K562 (cell line): ENCODE results near the gene WNT6. TPM values are rescaled to one million over a fixed set of nuclear protein-coding genes. Genes with fewer than 3 reads are reported as not detected.

Experiments used
- CHD1 ChIP-seq: fragments of 200-600 bp; sonication (generic); IDR thresholded peaks from one replicate; pipeline ENCODE4 v1.6.1; 2012; ENCODE audit warnings: mild to moderate bottlenecking, moderate library complexity, low read length, inconsistent platforms
- FOXA3 ChIP-seq, 2 experiments: fragments of 450-650 bp in 1 of 2; sonication (generic) in 1 of 2; formaldehyde crosslinking; IDR thresholded peaks in 1 of 2; conservative IDR thresholded peaks in 1 of 2; 2 replicates each; pipeline versions ENCODE4 v1.4.0 to v1.8.0; 2020 to 2022; ENCODE audit warnings: mild to moderate bottlenecking in 2 of 2, missing genetic modification reagents in 1 of 2
- MAZ ChIP-seq, 2 experiments: fragments of 450-650 bp in 1 of 2; sonication (generic) in 1 of 2; formaldehyde crosslinking; IDR thresholded peaks in 1 of 2; conservative IDR thresholded peaks in 1 of 2; 2 replicates each; pipeline versions ENCODE4 v1.4.0 to v1.5.0; 2020; ENCODE audit warnings: mild to moderate bottlenecking in 1 of 2, missing genetic modification reagents in 1 of 2
- SOX6 ChIP-seq: fragments of 450-650 bp; IDR thresholded peaks from 2 replicates; pipeline ENCODE4 v1.6.1; 2014; ENCODE audit warnings: mild to moderate bottlenecking
- STAG1 ChIP-seq: sonication (generic); formaldehyde crosslinking; IDR thresholded peaks from 2 replicates; pipeline ENCODE4 v1.5.0; 2020; ENCODE audit warnings: missing genetic modification reagents, borderline replicate concordance
- TRIM24 ChIP-seq, 2 experiments: fragments of 450-650 bp; IDR thresholded peaks; 2 replicates each; pipeline ENCODE4 v1.6.1; 2016
- ZNF316 ChIP-seq: fragments of 450-650 bp; IDR thresholded peaks from 2 replicates; pipeline ENCODE4 v1.6.1; 2016
- polyA plus RNA-seq, 8 experiments: library from polyadenylated mRNA; depleted of rRNA in 4 of 8; stranded (reverse) in 5 of 8; unstranded in 3 of 8; fragments of >200 nt; fragmentation: Nextera tagmentation in 2 of 8; fragmentation: Illumina TruSeq in 1 of 8; extraction: Ambion mirVana in 2 of 8; extraction: Trizol in 1 of 8; gene quantifications; 2 replicates each; pipeline versions ENCODE4 v1.2.1 to v1.2.3, GENCODE V29; 2011 to 2014; ENCODE audit warnings: inconsistent platforms in 1 of 8, missing spikeins in 1 of 8
- total RNA-seq, 7 experiments: library from RNA; depleted of rRNA in 6 of 7; stranded (reverse); fragments of >200 nt in 6 of 7; fragmentation: Illumina TruSeq in 2 of 7; extraction: Trizol in 2 of 7; gene quantifications; 2 replicates each; pipeline versions ENCODE4 v1.2.1 to v1.2.3, GENCODE V29; 2011 to 2021; ENCODE audit warnings: low replicate concordance in 1 of 7
- TF ChIP-seq, protein P1 (sequence below): sonication (generic); formaldehyde crosslinking; IDR thresholded peaks from 2 replicates; pipeline ENCODE4 v1.8.1; 2023; ENCODE audit warnings: missing genetic modification reagents, mild to moderate bottlenecking, borderline replicate concordance
- TF ChIP-seq, protein P2 (sequence below): fragments of 250-450 bp; sonication (Bioruptor Pico); IDR thresholded peaks from 2 replicates; pipeline ENCODE4 v1.5.0; 2020; ENCODE audit warnings: mild to moderate bottlenecking
- TF ChIP-seq, protein P3 (sequence below): sonication (generic); formaldehyde crosslinking; IDR thresholded peaks from 2 replicates; pipeline ENCODE4 v1.8.1; 2023; ENCODE audit warnings: mild to moderate bottlenecking, missing genetic modification reagents
- TF ChIP-seq, protein P4 (sequence below): fragments of 250-450 bp; sonication (Bioruptor Pico); IDR thresholded peaks from 2 replicates; pipeline ENCODE4 v1.8.0; 2022; ENCODE audit warnings: inconsistent platforms
- TF ChIP-seq, protein P5 (sequence below), 3 experiments: IDR thresholded peaks in 2 of 3; conservative IDR thresholded peaks in 1 of 3; 2 replicates each; pipeline ENCODE4 v1.5.1; 2011 to 2012; ENCODE audit warnings: low read length in 3 of 3, mild to moderate bottlenecking in 3 of 3, control low read depth in 2 of 3, improper control_type of control experiment in 1 of 3, inconsistent platforms in 1 of 3, low read depth in 1 of 3, mixed read lengths in 1 of 3, moderate library complexity in 1 of 3; ENCODE audit not compliant: insufficient read depth in 2 of 3

The WNT6 gene
- total and polyA plus RNA-seq, 9 of the 15 experiments (the other 6 are each of a cell fraction or from before 2014, with no cell fraction given) = not detected

DNA sequence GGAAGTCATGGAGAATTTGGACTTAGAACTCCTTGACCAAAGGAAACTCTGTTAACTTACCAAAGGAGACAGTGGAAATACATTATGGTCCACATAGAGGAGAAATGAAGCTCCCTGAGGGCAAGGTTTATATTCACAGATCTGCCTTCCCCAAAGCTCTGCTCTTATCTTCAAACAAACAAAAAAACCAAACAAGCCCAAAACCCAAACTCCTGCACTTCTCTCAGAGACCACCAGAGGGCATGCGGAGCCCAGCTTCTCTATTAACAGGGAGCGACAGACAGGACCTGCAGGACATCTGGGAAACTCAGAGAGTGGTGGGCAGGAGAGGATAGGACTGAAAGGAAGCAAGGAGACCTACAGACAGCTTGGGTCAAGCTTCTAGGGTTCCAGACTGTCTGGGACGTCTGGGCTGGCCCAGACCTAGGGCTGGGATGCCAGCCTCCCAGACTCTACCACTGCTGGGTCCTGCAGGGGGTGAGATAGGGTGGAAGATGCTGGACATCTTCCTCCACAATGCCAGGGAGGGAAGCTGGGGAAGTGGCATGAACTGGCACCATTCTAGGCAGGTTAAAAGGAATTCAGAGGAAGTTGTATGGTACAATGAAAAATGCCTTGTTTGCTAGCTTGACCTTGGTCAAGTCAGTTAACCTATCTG lies 17.1 kb downstream of the WNT6 start (continued):
- TF ChIP-seq, protein P1, sequence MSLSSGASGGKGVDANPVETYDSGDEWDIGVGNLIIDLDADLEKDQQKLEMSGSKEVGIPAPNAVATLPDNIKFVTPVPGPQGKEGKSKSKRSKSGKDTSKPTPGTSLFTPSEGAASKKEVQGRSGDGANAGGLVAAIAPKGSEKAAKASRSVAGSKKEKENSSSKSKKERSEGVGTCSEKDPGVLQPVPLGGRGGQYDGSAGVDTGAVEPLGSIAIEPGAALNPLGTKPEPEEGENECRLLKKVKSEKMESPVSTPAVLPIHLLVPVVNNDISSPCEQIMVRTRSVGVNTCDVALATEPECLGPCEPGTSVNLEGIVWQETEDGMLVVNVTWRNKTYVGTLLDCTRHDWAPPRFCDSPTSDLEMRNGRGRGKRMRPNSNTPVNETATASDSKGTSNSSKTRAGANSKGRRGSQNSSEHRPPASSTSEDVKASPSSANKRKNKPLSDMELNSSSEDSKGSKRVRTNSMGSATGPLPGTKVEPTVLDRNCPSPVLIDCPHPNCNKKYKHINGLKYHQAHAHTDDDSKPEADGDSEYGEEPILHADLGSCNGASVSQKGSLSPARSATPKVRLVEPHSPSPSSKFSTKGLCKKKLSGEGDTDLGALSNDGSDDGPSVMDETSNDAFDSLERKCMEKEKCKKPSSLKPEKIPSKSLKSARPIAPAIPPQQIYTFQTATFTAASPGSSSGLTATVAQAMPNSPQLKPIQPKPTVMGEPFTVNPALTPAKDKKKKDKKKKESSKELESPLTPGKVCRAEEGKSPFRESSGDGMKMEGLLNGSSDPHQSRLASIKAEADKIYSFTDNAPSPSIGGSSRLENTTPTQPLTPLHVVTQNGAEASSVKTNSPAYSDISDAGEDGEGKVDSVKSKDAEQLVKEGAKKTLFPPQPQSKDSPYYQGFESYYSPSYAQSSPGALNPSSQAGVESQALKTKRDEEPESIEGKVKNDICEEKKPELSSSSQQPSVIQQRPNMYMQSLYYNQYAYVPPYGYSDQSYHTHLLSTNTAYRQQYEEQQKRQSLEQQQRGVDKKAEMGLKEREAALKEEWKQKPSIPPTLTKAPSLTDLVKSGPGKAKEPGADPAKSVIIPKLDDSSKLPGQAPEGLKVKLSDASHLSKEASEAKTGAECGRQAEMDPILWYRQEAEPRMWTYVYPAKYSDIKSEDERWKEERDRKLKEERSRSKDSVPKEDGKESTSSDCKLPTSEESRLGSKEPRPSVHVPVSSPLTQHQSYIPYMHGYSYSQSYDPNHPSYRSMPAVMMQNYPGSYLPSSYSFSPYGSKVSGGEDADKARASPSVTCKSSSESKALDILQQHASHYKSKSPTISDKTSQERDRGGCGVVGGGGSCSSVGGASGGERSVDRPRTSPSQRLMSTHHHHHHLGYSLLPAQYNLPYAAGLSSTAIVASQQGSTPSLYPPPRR = no peak
- TF ChIP-seq CHD1 = no peak
- 0 out of 2 replicates have a peak, but pooled peaks have one; percentile 13 for TF ChIP-seq SOX6
- peak in 1 of 2 experiments; percentile 47; a peak in 1 of 4 replicates for TF ChIP-seq FOXA3 (CRISPR knock-in tag; conservative IDR thresholded peaks at IDR 0.05 in 1 of 2, IDR thresholded peaks at IDR 0.05 in 1 of 2)
- TF ChIP-seq, protein P2, sequence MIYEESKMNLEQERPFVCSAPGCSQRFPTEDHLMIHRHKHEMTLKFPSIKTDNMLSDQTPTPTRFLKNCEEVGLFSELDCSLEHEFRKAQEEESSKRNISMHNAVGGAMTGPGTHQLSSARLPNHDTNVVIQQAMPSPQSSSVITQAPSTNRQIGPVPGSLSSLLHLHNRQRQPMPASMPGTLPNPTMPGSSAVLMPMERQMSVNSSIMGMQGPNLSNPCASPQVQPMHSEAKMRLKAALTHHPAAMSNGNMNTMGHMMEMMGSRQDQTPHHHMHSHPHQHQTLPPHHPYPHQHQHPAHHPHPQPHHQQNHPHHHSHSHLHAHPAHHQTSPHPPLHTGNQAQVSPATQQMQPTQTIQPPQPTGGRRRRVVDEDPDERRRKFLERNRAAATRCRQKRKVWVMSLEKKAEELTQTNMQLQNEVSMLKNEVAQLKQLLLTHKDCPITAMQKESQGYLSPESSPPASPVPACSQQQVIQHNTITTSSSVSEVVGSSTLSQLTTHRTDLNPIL = no peak
- TF ChIP-seq, protein P3, sequence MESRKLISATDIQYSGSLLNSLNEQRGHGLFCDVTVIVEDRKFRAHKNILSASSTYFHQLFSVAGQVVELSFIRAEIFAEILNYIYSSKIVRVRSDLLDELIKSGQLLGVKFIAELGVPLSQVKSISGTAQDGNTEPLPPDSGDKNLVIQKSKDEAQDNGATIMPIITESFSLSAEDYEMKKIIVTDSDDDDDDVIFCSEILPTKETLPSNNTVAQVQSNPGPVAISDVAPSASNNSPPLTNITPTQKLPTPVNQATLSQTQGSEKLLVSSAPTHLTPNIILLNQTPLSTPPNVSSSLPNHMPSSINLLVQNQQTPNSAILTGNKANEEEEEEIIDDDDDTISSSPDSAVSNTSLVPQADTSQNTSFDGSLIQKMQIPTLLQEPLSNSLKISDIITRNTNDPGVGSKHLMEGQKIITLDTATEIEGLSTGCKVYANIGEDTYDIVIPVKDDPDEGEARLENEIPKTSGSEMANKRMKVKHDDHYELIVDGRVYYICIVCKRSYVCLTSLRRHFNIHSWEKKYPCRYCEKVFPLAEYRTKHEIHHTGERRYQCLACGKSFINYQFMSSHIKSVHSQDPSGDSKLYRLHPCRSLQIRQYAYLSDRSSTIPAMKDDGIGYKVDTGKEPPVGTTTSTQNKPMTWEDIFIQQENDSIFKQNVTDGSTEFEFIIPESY (CRISPR knock-in tag) = no peak
- peak; percentile 48; the same call in 1 of the 2 replicates for TF ChIP-seq STAG1 (CRISPR knock-in tag)
- peak; percentile 77 for TF ChIP-seq ZNF316
- TF ChIP-seq, protein P4, sequence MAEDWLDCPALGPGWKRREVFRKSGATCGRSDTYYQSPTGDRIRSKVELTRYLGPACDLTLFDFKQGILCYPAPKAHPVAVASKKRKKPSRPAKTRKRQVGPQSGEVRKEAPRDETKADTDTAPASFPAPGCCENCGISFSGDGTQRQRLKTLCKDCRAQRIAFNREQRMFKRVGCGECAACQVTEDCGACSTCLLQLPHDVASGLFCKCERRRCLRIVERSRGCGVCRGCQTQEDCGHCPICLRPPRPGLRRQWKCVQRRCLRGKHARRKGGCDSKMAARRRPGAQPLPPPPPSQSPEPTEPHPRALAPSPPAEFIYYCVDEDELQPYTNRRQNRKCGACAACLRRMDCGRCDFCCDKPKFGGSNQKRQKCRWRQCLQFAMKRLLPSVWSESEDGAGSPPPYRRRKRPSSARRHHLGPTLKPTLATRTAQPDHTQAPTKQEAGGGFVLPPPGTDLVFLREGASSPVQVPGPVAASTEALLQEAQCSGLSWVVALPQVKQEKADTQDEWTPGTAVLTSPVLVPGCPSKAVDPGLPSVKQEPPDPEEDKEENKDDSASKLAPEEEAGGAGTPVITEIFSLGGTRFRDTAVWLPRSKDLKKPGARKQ (CRISPR knock-in tag) = no peak
- TF ChIP-seq, protein P5, sequence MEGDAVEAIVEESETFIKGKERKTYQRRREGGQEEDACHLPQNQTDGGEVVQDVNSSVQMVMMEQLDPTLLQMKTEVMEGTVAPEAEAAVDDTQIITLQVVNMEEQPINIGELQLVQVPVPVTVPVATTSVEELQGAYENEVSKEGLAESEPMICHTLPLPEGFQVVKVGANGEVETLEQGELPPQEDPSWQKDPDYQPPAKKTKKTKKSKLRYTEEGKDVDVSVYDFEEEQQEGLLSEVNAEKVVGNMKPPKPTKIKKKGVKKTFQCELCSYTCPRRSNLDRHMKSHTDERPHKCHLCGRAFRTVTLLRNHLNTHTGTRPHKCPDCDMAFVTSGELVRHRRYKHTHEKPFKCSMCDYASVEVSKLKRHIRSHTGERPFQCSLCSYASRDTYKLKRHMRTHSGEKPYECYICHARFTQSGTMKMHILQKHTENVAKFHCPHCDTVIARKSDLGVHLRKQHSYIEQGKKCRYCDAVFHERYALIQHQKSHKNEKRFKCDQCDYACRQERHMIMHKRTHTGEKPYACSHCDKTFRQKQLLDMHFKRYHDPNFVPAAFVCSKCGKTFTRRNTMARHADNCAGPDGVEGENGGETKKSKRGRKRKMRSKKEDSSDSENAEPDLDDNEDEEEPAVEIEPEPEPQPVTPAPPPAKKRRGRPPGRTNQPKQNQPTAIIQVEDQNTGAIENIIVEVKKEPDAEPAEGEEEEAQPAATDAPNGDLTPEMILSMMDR (IDR thresholded peaks at IDR 0.05 in 2 of 3, conservative IDR thresholded peaks at IDR 0.05 in 1 of 3; ENCODE audit: insufficient read depth in 2 of 3, low read depth in 1 of 3, low read length in 3 of 3) = peak; percentile 82 to 85 (median 84)
- TF ChIP-seq MAZ (CRISPR knock-in tag; conservative IDR thresholded peaks at IDR 0.05 in 1 of 2, IDR thresholded peaks at IDR 0.05 in 1 of 2) = 0 out of 4 replicates have a peak, but pooled peaks of 1 of the 2 experiments have one; percentile 30
- TF ChIP-seq TRIM24 (IDR thresholded peaks at IDR 0.05) = peak in 1 of 2 experiments; percentile 70; a peak in 1 of 4 replicates
